Keratinocyte (primary cell): ENCODE data around the gene MZB1. TPM values are rescaled to one million over a fixed set of nuclear protein-coding genes. Genes with fewer than 3 reads are reported as not detected.

Source experiments
- DNase-seq: peaks from one replicate; pipeline ENCODE4 v3.0.0-alpha.2; 2011; ENCODE audit warnings: low read depth, missing footprints, low spot score
- FAIRE-seq: peaks from 2 replicates; lab custom pipeline; 2011; peaks lifted over from hg19 to GRCh38; lab: Jason Lieb, UNC
- H2AFZ ChIP-seq: 2 replicates; pipeline ENCODE4 v1.6.0; 2012; ENCODE audit warnings: low read length, control low read depth, inconsistent platforms; ENCODE audit not compliant: control insufficient read depth
- H3K27ac ChIP-seq: 2 replicates; pipeline ENCODE4 v1.5.1; 2011; ENCODE audit warnings: low read length; ENCODE audit not compliant: control insufficient read depth, insufficient read depth
- H3K27me3 ChIP-seq: 3 replicates; pipeline ENCODE4 v1.6.0; 2011; ENCODE audit warnings: low read length; ENCODE audit not compliant: control insufficient read depth, insufficient read depth; ENCODE audit errors: extremely low read depth
- H3K36me3 ChIP-seq, 2 experiments: 2 replicates in 1 of 2; 3 replicates in 1 of 2; pipeline ENCODE4 v1.5.1; 2011; ENCODE audit warnings: low read length in 2 of 2, mild to moderate bottlenecking in 1 of 2; ENCODE audit not compliant: control insufficient read depth in 2 of 2, insufficient read depth in 2 of 2; ENCODE audit errors: extremely low read depth in 1 of 2
- H3K4me1 ChIP-seq: 3 replicates; pipeline ENCODE4 v1.5.1; 2011; ENCODE audit warnings: low read length; ENCODE audit not compliant: control insufficient read depth, insufficient read depth; ENCODE audit errors: extremely low read depth
- H3K4me2 ChIP-seq: 3 replicates; pipeline ENCODE4 v1.6.0; 2011; ENCODE audit warnings: low read depth, low read length; ENCODE audit not compliant: control insufficient read depth, insufficient read depth; ENCODE audit errors: extremely low read depth
- H3K4me3 ChIP-seq, 3 experiments: fragments of 200-600 bp in 1 of 3; sonication (generic) in 1 of 3; 2 replicates in 2 of 3; 3 replicates in 1 of 3; pipeline ENCODE4 v1.5.1; 2011 to 2016; ENCODE audit warnings: low read length in 3 of 3, mild to moderate bottlenecking in 3 of 3, control low read depth in 2 of 3, inconsistent platforms in 1 of 3, low read depth in 1 of 3, mixed read lengths in 1 of 3, mixed run types in 1 of 3, moderate library complexity in 1 of 3; ENCODE audit not compliant: control insufficient read depth in 2 of 3, insufficient read depth in 2 of 3; ENCODE audit errors: extremely low read depth in 1 of 3
- H3K79me2 ChIP-seq: 2 replicates; pipeline ENCODE4 v1.6.0; 2012; ENCODE audit warnings: low read length; ENCODE audit not compliant: control insufficient read depth, insufficient read depth
- H3K9ac ChIP-seq: 3 replicates; pipeline ENCODE4 v1.6.0; 2011; ENCODE audit warnings: low read length; ENCODE audit not compliant: control insufficient read depth, insufficient read depth; ENCODE audit errors: extremely low read depth
- H3K9me1 ChIP-seq: 3 replicates; pipeline ENCODE4 v1.6.0; 2011; ENCODE audit warnings: low read length; ENCODE audit not compliant: control insufficient read depth, insufficient read depth; ENCODE audit errors: extremely low read depth
- H3K9me3 ChIP-seq: 2 replicates; pipeline ENCODE4 v1.5.1; 2012; ENCODE audit warnings: low read depth, low read length; ENCODE audit not compliant: control insufficient read depth
- H4K20me1 ChIP-seq: 3 replicates; pipeline ENCODE4 v1.6.0; 2011; ENCODE audit warnings: low read length; ENCODE audit not compliant: control insufficient read depth, insufficient read depth; ENCODE audit errors: extremely low read depth
- CTCF ChIP-seq, 3 experiments: IDR thresholded peaks in 1 of 3; conservative IDR thresholded peaks in 1 of 3; optimal IDR thresholded peaks in 1 of 3; 2 replicates in 2 of 3; 3 replicates in 1 of 3; pipeline versions ENCODE3 to v1.5.1; 2011; ENCODE audit warnings: low read length in 3 of 3, mild to moderate bottlenecking in 3 of 3, moderate library complexity in 2 of 3, control low read depth in 1 of 3, inconsistent platforms in 1 of 3; ENCODE audit not compliant: insufficient read depth in 2 of 3; ENCODE audit errors: extremely low read depth in 1 of 3
- EZH2 ChIP-seq: IDR thresholded peaks from one replicate; pipeline ENCODE4 v1.6.1; 2012; ENCODE audit warnings: inconsistent platforms, mild to moderate bottlenecking, low read length, moderate library complexity
- dilution Hi-C: fragments of 300-500 bp; cut with MboI; formaldehyde crosslinking; loops from one replicate; pipeline ENCODE4 v1.7.0; 2020; ENCODE audit warnings: low sequenced_read_pairs; ENCODE audit not compliant: extremely low pct_ligation_motif_present
- polyA plus RNA-seq, 5 experiments: library from polyadenylated mRNA; depleted of rRNA in 3 of 5; stranded (reverse) in 3 of 5; stranded (forward) in 1 of 5; unstranded in 1 of 5; fragments of >200 nt; gene quantifications; 1 replicate in 1 of 5; 2 replicates in 3 of 5; 3 replicates in 1 of 5; pipeline versions ENCODE4 v1.2.1 to v1.2.3, GENCODE V29; 2011 to 2012; ENCODE audit warnings: missing spikeins in 2 of 5, low read depth in 1 of 5, low replicate concordance in 1 of 5

MZB1 gene
- polyA plus RNA-seq, 1 donor (not counting 4 experiments of a cell fraction or from before 2014, with no cell fraction given), result not detected

GRCh38 chr5:139438707-139439012, 48.9 kb upstream of the MZB1 start:
- Histone ChIP-seq H3K4me1 (peaks cover 8% of the 10 kb centered on the region), H3K9me1 (no peaks in the 10 kb centered on the region), H3K9ac (peak overlapping the region; percentile 90), H4K20me1 (no peaks in the 10 kb centered on the region), H3K4me2 (peak overlapping the region; percentile 73), H3K27ac (no peak overlapping the region), H3K9me3 (no peaks in the 10 kb centered on the region), H3K27me3 (no peaks in the 10 kb centered on the region), H3K36me3 (no peaks in the 10 kb centered on the region), H2AFZ (peak overlapping the region; percentile 51), H3K4me3 (peak overlapping the region in 2 of 3 experiments; percentile 58 to 91), H3K79me2 (no peaks in the 10 kb centered on the region)
- DNase-seq (no peak), FAIRE-seq (no peak)
- no peak for TF ChIP-seq EZH2
- no peak for TF ChIP-seq CTCF (optimal IDR thresholded peaks at IDR 0.05 in 1 of 3, IDR thresholded peaks at IDR 0.05 in 1 of 3, conservative IDR thresholded peaks at IDR 0.05 in 1 of 3; ENCODE audit: extremely low read depth in 1 of 3, insufficient read depth in 2 of 3, low read length in 3 of 3)
- dilution Hi-C loops, result no loop called here

DNA sequence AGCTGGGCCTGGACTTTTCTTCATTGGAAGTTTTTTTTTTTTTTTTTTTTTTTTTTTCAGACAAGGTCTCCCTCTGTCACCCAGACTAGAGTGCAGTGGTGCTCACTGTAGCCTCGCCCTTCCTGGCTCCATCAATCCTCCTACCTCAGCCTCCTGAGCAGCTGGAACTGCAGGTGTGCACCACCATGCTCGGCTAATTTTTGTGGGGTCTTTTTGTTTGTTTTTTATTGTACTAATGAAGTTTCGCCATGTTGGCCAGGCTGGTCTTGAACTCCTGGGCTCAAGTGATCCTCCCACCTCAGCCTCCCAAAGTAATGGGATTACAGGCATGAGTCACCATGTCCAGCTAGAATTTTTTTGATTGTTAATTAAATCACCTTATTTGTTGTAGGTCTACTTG, 46.0 kb upstream of the MZB1 start:
- Histone ChIP-seq H2AFZ (no peak overlapping the region), H3K27me3 (no peaks in the 10 kb centered on the region), H4K20me1 (no peaks in the 10 kb centered on the region), H3K9ac (no peak overlapping the region), H3K4me2 (no peak overlapping the region), H3K79me2 (no peaks in the 10 kb centered on the region), H3K36me3 (no peaks in the 10 kb centered on the region), H3K4me1 (peaks cover 10% of the 10 kb centered on the region), H3K9me1 (no peaks in the 10 kb centered on the region), H3K4me3 (no peak overlapping the region), H3K9me3 (no peaks in the 10 kb centered on the region), H3K27ac (no peak overlapping the region)
- dilution Hi-C loops, result no loop called here
- TF ChIP-seq EZH2, result no peak
- no peak for TF ChIP-seq CTCF (optimal IDR thresholded peaks at IDR 0.05 in 1 of 3, IDR thresholded peaks at IDR 0.05 in 1 of 3, conservative IDR thresholded peaks at IDR 0.05 in 1 of 3; ENCODE audit: extremely low read depth in 1 of 3, insufficient read depth in 2 of 3, low read length in 3 of 3)
- DNase-seq (no peak), FAIRE-seq (no peak)
